Subcutaneous adipose tissue (tissue), 4 donors: ENCODE measurements around the gene SLC16A10. TPM values are rescaled to one million over a fixed set of nuclear protein-coding genes. Genes with fewer than 3 reads are reported as not detected.

ENCODE experiments used
- total RNA-seq, 4 donors: library from RNA; depleted of rRNA; stranded (reverse); fragments of >200 nt; gene quantifications; one replicate each; pipeline ENCODE4 v1.1.0, GENCODE V29; 2016
- TF ChIP-seq, protein P1 (sequence below): fragments of 450-650 bp; IDR thresholded peaks from one replicate; pipeline ENCODE4 v1.5.1; 2016; ENCODE audit warnings: low read depth, mild to moderate bottlenecking, control low read depth, antibody characterized with exemption, moderate library complexity

SLC16A10 gene
- total RNA-seq, 4 donors from 2014 or later: 2.9 to 54.6 (median 5.8) TPM

DNA sequence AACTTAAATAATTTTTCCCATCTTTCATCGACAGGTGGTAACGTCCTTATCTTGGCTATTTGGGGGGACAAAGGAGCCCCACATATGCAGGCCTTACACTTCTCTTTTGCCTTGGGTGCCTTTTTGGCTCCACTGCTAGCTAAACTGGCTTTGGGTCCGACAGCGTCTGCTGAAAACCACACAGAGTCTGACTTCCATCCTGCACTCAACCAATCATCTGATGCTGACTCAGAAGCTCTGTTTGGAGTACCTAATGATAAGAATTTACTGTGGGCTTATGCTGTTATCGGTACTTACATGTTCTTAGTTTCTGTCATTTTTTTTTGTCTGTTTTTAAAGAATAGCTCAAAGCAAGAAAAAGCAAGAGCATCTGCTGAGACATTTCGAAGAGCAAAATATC is 178.5 kb downstream of the SLC16A10 start:
- TF ChIP-seq, protein P1, sequence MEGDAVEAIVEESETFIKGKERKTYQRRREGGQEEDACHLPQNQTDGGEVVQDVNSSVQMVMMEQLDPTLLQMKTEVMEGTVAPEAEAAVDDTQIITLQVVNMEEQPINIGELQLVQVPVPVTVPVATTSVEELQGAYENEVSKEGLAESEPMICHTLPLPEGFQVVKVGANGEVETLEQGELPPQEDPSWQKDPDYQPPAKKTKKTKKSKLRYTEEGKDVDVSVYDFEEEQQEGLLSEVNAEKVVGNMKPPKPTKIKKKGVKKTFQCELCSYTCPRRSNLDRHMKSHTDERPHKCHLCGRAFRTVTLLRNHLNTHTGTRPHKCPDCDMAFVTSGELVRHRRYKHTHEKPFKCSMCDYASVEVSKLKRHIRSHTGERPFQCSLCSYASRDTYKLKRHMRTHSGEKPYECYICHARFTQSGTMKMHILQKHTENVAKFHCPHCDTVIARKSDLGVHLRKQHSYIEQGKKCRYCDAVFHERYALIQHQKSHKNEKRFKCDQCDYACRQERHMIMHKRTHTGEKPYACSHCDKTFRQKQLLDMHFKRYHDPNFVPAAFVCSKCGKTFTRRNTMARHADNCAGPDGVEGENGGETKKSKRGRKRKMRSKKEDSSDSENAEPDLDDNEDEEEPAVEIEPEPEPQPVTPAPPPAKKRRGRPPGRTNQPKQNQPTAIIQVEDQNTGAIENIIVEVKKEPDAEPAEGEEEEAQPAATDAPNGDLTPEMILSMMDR: no peak

DNA sequence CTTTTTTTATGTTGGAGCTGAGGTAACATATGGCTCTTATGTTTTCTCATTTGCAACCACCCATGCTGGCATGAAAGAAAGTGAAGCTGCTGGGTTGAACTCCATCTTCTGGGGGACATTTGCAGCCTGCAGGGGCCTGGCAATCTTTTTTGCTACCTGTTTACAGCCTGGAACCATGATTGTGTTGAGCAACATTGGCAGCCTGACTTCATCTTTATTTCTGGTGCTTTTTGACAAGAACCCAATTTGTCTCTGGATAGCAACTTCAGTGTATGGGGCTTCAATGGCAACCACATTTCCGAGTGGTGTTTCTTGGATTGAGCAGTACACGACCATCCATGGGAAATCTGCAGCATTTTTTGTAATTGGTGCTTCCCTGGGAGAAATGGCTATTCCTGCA is 179.0 kb downstream of the SLC16A10 start:
- TF ChIP-seq, protein P1: no peak

DNA sequence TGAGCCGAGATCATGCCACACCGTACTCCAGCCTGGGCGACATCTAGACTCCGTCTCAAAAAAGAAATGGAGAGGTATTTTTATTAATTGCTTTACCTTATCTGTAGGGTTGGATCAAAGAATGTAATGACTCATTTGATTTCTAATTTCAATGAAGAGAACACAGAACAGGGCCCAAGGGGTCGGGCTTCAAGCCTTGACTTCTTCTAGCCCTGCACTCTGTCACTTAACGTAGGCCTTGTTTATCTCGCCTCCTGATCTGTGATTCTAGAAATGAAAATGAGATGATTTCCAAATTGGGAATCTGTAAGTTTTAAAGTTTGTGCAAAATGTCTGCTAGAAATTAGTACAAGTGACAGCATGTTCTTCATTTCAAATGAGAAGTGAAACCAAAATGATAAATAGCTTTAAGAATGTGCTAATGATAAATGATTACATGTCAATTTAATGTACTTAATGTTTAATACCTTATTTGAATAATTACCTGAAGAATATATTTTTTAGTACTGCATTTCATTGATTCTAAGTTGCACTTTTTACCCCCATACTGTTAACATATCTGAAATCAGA is 180.5 kb downstream of the SLC16A10 start:
- TF ChIP-seq, protein P1: no peak

DNA sequence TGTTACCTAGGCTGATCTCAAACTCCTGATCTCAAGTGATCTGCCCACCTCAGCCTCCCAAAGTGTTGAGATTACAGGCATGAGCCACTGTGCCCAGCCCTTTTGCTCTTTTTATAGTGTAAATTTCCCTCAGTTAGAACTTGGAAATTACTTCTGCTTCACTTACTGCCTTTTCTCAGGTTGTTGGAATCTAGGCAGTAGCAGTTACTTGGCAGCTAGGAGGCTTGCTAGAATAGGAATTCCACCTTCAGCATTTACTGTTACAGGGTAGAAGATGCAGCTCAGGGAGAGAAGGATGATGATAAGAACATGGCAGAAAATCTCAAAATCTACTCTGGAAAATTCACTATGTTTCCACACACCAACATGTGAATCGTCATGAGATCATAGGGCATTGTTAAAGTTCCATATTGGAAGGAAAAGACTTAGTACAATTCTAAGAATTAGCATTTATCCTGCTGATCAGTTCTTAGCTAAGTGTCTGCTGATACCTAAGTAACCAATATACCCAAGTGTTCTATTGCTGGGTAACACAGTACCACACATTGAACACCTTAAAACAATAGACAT is 182.2 kb downstream of the SLC16A10 start:
- TF ChIP-seq, protein P1: no peak

DNA sequence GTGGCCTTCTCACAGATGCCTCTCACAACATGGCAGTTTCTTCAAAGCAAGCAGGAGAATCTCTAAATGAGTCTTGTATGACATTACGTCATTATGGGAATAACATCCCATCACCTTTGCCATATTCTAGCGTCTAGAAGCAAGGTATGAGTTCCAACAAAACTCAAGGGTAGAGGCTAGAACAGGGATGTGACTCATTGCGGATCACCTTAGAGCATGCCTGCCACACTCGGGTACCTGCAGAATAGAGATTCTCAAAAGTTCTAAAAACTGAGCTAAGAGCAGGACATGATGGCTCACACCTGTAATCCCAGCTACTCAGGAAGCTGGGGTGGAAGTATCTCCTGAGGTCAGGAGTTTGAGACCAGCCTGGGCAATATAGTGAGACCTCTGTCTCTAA is 182.8 kb downstream of the SLC16A10 start:
- TF ChIP-seq, protein P1: no peak

DNA sequence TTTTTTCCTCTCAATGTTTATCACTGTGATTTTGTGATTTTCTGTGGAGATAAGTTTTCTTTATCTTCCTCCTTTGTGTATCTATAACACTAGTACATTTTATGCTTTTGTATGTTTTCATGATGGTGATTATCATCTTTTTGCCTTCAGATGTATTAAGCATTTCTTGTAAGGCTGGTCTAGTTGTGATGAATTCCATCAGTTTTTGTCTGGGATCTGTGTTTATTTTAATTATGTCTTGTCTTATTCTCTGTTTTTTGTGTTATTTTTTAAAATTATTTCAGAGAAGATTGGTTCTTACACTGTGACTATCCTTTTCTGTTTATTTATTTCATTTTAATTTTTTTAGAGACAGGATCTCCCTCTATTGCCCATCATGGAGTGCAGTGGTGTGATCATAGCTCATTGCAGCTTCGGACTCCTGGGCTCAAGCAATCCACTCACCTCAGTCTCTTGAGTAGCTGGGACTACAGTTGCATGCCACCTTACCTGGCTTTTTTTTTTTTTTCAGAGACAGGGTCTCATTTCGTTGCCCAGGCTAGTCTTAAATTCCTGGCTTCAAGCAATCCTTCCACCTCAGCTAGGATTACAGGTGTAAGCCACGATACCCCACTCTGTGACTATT is 187.4 kb downstream of the SLC16A10 start:
- TF ChIP-seq, protein P1: no peak

DNA sequence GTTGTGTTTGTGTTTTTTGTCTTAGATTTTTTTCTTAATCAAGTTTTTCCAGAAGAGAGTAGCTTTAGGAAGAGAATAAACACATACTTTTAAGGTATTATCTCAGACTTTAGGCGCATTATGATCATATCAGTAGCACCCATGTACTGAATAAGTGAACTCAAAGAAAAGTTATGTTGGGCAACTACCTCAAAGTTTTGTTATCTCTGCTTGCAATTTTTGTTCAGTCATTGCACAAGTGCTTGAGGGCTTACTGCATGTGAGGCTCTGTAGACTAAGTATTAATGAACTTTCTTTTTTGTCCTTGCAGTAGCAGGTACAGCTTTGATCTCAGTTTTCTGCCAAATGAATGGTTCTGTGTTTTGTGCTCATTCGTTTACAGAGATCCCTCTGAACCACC is 189.0 kb downstream of the SLC16A10 start:
- TF ChIP-seq, protein P1: no peak
